Raji (cell line): Measurements from ENCODE around the gene STX4.

Source experiments
- POLR2A ChIP-seq: IDR thresholded peaks from 2 replicates; pipeline ENCODE4 v1.6.1; 2011; ENCODE audit warnings: low read depth, low read length, control low read depth; ENCODE audit not compliant: insufficient read depth

Gene STX4

GRCh38 chr16:31082368-31083045 is 49.1 kb downstream of the STX4 start:
- TF ChIP-seq POLR2A: no peak

GRCh38 chr16:31083081-31083480 is 49.7 kb downstream of the STX4 start:
- TF ChIP-seq POLR2A: no peak

GRCh38 chr16:31083556-31083955 is 50.2 kb downstream of the STX4 start:
- TF ChIP-seq POLR2A: no peak

- TF ChIP-seq POLR2A: no peak
Measured at GRCh38 chr16:31083981-31084380, 50.6 kb downstream of the STX4 start.

- no peak for TF ChIP-seq POLR2A
Measured at GRCh38 chr16:31084584-31085302, 51.4 kb downstream of the STX4 start.

GRCh38 chr16:31085411-31085810 is 52.1 kb downstream of the STX4 start:
- TF ChIP-seq POLR2A: no peak

GRCh38 chr16:31085873-31086628 is 52.7 kb downstream of the STX4 start:
- no peak for TF ChIP-seq POLR2A

- no peak for TF ChIP-seq POLR2A
Measured at GRCh38 chr16:31086629-31086906, 53.2 kb downstream of the STX4 start.

- TF ChIP-seq POLR2A: no peak
Measured at GRCh38 chr16:31087481-31087880, 54.1 kb downstream of the STX4 start.

GRCh38 chr16:31087971-31088370 is 54.6 kb downstream of the STX4 start:
- no peak for TF ChIP-seq POLR2A

- no peak for TF ChIP-seq POLR2A
Measured at GRCh38 chr16:31088459-31089183, 55.3 kb downstream of the STX4 start, which contains the start of gene PRSS53. Gene PRSS53 (minus strand): TSS chr16:31088943. CDS start chr16:31088809, 134 bp downstream.

- no peak for TF ChIP-seq POLR2A
Measured at GRCh38 chr16:31089199-31089598, 55.8 kb downstream of the STX4 start.
